Colon (tissue), 2 donors: ENCODE data around the gene CLASP1.
"Not testable (repeated sequence)": the region's sequence is repeated elsewhere in the genome, so short reads cannot be mapped to it uniquely, and the experiment has no call there.

Experiments used
- FAIRE-seq: peaks from 2 replicates; lab custom pipeline; 2012; peaks lifted over from hg19 to GRCh38; lab: Jason Lieb, UNC
- donor health status: control.
- donor health status: control.

CLASP1 gene

DNA sequence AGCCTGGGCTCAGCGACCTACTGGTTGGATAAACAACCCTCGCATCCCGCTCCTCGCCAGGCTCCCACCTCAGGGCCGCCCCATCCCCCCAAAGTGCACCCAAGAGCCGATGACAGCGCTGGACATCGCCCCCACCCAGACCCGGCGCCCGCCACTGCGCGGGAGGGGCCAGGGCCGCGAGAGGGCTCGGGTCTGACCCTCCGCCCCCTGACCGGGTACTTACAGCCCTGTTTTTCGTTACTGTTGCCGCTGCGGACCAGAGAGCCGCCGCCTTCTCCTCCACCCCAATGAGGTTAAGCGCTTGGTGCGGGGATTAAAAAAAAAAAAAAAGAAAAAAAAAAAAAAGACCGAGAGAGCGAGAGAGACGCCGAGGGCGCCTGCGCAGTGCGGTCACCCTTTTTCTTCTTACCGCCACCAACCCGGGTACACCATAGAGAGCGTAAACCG is at the start of gene CLASP1:
CLASP1 (minus strand) TSS at position 314 of the 447 bp plus-strand sequence. CDS start 43,567 bp downstream, outside the sequence.
- FAIRE-seq = no peak

DNA sequence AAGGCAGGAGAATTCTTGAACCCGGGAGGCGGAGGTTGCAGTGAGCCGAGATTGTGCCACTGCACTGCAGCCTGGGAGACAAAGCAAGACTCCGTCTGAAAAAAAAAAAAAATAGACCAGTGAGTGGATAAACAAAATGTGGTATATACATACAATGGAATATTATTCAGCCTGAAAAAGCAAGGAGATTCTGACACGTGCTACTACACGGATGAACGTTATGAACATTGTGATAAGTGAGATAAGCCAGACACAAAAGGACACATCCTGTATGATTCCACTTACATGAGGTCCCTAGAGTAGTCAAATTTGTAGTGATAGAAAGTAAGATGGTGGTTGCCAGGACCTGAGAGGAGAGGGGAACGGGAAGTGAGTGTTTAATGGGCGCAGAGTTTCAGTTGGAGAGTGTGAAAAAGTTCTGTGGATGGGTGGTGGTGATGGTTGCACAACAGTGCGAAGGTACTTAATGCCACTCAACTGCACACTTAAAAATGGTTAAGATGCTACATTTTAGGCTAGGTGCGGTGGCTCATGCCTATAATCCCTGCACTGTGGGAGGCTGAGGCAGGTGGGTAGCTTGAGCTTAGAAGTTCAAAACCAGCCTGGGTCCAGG is 49.2 kb upstream of the CLASP1 start:
- FAIRE-seq = no peak

DNA sequence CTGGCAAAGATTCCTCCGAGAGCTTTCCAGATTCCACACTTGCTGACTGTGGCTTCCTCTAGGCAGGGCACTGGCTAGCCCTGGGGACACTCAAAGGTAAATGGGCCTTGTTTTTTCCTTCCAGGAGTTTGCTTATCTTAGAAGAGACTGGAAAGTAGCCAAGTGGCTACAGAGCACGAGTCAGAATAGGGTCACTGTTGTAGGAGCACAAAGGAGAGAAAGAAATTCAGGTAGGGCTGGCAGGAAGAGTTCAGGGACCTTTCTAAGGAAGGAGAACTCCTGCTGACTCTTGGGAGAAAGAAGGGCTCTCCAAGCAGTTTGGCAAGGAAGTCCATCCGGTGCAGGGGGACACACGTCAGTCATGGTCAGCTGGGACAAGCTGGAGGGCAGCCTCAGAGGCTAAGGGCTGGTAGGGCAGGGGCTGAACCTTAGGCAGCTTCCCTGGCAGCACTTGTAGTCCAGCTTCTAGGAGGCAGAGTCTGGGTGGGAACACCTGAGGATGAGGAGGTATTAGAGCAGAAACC is 47.9 kb upstream of the CLASP1 start:
- no peak for FAIRE-seq

DNA sequence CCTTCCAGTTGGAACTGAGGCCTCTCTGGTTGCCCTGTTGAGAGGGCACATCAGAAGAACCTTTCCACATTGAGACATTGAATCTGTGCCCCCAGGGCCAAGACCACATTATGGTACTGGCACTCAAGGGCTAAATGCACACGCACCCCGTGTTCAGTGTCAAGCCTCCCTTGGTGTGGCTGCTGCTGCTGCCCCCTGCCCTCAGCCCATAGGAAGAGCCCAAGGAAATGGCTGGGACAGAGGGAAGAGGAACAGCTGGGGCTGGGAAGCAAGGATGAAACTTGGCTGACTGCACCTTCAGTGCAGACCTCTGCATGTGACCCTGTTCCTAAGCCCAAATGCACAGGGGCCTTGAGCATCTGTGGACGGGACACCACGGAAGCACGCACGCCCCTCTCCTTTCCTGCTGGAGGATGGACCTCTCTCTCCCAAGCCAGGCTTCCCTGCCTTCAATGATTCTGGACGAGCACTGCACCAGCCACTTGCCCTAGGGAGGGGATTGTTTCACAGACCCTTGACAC is 47.2 kb upstream of the CLASP1 start:
- FAIRE-seq = no peak

DNA sequence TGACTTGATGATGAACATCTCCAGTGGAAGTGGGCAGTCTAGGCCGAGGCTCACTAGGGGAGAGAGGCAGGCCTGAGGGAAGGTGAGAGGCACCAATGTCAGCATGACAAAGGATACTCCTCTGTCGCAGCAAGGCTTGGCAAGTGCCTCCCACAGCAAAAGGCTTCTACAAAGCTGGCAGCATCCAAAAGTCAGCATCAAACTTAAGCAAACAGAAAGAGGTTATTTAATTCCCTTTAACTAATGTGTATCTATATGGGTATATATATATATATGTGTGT is 45.8 kb upstream of the CLASP1 start:
- no peak for FAIRE-seq

DNA sequence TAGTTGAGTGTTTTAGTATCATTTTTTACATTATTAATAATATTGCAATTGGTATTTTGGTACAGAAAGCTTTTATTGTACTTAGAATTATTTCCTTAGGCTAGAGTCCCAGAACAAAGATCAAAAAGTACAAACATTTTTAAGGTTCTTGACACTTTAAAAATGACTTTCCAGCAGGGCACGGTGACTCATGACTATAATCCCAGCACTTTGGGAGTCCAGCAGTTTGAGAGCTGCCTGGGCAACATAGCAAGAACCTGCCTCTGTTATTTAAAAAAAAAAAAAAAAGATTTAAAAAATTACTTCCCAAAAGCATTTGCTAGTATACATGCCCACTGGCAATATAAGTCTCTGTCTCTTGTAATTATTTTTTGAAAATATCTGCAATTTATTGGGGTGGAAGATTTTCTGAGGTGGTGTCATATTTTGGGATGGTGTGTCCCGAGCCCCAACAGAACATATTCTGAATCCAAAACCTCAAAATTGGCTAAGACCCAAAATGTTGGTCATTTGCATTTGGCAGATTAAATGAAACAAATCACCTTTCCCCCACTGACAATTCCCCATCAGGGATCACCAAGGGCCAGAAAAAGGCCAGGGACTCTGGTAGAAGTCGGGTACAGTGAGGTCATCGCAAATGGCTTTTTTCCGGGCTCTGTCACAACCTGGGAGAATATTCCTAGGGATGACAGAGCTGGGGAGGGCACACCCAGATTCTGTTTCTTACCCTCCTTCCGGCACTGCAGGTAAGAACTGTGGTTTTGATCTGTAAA is 45.3 kb upstream of the CLASP1 start:
- no peak for FAIRE-seq

DNA sequence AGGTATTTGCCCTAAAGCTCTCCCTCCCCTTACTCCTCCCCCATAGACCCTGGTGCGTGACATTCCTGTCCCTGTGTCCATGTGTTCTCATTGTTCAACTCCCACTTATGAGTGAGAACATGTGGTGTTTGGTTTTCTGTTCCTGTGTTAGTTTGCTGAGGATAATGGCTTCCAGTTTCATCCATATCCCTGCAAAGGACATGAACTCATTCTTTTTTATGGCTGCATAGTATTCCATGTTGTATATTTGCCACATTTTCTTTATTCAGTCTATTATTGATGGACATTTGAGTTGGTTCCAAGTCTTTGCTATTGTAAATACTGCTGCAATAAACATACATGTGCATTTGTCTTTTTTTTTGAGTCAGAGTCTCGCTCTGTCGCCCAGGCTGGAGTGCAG is 41.3 kb upstream of the CLASP1 start:
- FAIRE-seq = not testable (repeated sequence)

DNA sequence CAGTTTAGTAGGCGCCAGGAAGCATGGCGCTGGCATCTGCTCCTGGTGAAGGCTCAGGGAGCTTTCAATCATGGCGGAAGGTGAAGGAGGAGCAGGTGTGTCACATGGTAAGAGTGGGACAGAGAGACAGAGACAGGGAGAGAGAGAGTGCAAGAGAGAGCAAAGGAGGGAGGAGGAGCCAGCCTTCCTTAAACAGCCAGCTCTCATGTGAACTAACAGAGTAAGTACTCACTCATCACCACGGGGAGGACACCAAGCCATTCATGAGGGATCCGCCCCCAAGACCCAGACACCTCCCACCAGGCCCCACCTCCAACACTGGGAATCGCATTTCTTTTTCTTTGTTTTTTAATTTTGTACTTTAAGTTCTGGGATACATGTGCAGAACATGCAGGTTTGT is 40.8 kb upstream of the CLASP1 start:
- FAIRE-seq = no peak

DNA sequence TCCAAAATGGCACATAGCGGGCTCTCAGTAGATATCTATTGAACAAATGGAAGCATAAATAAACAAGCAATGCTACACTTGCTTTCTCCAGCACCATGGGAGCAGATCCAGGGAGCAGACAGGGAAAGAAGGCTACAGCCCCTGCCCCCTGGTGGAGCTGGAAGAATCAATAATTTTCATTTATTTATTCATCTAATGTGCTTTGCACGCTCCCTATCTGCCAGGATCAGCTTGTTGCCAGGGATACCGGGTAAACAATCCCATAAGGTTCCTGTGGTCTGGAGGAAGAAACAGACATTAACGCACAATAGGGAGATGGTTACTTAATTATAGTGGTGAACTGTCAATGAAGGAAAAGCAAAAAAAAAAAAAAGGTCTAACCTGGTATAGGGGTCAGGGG is 40.1 kb upstream of the CLASP1 start:
- no peak for FAIRE-seq

DNA sequence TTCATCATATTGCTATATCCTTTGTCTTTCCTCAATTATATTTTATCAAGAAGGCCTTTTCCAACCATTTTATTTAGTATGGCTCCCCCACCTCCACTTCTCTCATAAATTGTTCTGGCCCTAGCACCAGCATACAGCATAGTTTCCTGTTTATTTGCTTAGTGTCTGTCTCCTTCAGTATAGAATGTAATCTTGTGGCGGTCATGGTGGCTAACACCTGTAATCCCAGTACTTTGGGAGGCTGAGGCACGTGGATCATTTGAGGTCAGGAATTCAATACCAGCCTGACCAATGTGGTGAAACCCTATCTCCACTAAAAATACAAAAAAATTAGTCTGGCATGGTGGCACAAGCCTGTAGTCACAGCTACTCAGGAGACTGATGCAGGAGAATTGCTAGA is 39.6 kb upstream of the CLASP1 start:
- no peak for FAIRE-seq

DNA sequence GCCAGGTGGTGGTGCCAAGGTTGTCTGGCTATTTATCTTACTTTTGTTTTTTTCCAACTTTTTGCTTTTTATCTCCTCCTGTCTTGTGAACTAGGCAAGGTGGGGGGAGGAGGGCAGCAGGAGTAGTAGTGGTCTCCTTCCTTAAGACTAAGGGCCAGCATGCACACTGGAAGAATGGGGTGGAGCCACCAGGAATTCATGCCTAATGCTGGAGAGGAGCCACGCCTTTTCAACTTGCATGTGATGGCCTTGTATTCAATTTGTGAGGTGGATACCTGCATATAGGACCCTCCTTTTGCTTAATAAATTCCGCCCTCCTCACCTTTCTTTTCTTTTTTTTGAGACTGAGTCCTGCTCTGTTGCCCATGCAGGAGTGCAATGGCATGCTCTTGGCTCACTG is 37.6 kb upstream of the CLASP1 start:
- no peak for FAIRE-seq

DNA sequence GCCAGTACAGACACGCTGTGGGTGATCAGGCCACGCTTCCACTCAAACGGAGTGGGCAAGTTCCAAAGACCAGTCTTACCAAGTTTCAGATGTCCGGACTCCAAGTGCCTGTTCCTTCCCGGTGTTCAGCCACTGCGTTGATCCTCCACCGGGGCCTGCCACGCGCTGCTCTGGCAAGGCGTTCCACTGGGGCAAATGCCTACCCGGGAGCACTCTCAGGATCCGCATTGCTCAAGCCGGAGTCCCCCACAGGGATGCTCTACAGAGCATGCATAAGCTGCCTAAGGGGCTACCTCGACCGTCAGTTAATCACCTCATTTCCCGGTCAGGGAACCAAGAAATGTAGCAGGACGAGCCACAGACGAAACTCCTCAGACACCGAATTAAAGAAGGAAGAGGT is 37.0 kb upstream of the CLASP1 start:
- no peak for FAIRE-seq

DNA sequence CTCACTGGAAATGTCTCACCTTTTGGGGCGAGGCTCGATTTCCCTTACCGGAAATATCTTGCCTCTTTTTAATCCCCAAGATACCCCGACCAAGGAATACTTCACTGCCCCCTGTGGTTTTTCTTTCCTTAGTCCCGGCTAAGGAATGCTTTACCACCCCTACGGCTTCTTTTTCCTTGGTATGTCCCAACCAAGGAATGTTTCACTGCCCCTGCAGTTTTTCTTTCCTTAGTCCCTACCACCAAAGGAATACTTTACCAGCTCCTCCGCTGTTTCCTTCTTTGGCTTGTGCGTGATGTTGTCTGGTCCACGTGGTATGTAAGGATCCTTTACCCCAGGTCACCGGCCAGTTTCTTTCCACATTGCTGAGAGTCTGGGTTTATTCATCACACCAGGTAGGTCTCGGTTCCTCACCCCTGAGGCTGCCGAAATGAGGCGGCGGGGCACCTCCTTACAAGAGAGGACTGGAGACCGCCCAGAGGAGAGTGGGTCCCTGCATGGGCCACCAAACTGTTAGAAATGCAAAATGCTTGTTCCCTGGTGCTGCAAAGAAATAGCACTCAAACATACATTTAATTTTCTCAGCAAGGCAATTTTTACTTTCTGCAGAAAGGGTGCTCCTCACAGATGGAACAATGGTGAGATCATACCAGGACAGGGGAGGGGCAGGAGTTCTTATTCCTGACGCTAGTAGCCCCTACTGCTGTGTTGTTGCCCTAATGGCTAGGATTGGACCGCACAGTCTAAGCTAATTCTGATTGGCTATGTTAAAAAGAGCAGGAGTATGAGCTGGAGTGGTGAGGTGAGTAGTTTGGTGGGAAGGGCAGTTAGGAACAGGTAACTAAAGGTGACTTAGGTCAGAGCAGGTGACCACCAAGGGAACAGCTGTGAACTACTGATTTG is 33.4 kb upstream of the CLASP1 start:
- FAIRE-seq = no peak

DNA sequence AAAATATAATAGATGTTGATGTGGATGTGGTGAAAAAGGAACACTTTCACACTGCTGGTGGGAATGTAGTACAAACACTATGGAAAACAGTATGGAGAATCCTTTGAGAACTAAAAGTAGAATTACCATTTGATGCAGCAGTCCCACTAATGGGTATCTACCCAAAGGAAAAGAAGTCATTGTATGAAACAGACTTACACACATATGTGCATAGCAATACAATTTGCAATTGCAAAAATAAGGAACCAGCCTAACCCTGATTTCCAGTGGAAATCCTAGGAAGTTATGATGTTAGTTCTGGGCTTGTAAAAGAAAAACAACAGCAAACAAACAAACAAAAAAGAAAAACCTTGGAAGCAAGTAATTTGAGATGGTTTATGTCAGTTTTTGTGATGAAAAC is 28.6 kb upstream of the CLASP1 start:
- no peak for FAIRE-seq

DNA sequence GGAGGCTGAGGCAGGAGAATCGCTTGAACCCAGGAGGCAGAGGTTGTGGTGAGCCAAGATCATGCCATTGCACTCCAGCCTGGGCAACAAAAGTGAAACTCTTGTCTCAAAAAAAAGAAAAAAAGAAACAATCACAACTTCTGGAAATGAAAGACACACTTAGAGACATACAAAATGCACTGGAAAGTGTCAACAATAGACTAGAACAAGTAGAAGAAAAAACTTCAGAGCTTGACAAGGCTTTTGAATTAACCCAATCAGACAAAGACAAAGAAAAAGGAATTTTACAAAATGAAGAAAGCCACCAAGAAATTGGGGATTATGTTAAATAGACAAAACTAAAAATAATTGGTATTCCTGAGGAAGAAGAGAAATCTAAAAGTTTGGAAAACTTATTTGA is 22.4 kb upstream of the CLASP1 start:
- not testable (repeated sequence) for FAIRE-seq

DNA sequence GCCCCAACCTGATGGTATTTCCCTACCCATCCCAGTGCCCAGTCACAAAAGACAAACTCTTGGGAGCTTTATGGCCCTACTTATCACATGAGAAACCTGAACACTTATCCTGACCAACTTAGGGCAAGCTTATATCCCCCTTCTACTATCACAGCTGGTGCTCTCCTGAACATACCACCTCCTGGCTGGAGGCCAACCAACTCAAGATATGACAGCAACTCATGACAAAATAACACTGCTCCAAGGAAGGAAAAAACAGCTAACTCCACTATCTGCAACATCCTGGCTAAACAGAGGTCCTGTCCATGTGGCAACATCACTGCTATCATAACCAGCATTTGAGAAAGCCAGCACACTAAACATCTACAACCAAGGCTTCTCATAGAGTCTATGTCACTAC is 20.9 kb upstream of the CLASP1 start:
- FAIRE-seq = no peak

DNA sequence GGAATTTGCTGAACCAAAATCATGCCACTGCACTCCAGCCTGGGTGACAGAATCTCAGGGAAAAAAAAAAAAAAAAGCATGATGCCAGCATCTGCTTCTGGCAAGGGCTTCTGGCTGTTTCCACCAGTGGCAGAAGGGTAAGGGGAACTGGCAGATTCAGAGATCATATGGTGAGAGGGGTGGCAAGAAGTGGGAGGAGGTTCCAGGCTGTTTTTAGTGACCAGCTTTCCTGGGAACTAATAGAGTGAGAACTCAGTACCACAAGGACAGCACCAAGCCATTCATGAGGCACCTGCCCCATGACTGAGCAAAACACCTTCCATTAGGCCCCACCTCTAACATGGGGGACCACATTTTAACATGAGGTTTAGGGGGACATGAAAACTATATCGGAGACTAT is 18.4 kb upstream of the CLASP1 start:
- no peak for FAIRE-seq

DNA sequence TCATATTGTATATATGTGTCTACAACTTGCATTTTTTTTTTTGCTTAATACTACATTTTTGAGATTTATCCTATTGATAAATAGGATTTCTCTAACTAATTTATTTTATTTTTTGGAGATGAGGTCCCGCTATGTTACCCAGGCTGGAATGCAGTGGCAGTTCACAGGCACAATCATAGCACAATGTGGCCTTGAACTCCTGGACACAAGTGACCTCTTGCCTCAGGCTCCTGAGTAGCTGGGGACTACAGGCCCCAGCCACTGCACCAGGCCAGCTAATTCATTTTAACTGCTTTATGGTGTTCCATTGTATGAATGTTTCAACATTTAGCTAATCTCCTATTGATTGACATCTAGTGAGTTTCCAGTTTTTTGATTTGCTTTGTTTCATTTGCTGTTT is 16.8 kb upstream of the CLASP1 start:
- no peak for FAIRE-seq

DNA sequence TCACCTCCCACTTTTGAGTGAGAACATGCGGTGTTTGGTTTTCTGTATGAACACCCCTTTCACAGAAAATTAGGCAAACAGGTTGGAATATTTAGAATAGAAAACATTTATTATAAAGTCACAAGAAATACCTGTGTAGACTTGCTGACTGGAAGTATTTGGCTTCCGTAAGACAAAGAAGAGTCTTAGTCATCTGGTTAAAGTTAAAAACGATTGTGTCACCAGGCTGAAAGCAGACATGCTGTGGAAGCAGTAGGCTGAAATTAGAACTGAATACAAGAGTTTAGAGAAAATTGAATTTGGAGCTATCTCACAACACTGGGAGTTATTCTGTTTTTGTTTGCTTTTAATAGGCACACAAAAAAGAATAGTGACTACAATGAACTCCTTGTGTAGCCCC is 16.2 kb upstream of the CLASP1 start:
- no peak for FAIRE-seq

DNA sequence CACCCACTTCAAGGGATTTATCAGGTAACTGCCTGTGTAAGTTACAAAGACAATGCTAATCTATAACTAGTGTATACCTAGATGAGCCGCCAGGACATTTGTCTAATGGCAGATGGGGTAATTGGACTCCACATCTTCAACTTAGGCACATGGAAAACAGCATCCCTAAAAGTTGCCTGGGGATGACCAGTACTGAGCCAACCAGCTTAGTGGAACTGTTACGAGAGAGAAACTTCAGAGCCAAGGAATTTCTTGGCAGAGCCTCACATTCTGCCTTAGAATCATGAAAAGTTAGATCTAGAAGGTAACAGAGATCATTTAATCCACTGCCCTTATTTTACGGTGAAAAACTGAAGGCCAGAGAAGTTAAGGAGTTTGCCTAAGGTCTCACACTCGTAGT is 15.5 kb upstream of the CLASP1 start:
- no peak for FAIRE-seq

DNA sequence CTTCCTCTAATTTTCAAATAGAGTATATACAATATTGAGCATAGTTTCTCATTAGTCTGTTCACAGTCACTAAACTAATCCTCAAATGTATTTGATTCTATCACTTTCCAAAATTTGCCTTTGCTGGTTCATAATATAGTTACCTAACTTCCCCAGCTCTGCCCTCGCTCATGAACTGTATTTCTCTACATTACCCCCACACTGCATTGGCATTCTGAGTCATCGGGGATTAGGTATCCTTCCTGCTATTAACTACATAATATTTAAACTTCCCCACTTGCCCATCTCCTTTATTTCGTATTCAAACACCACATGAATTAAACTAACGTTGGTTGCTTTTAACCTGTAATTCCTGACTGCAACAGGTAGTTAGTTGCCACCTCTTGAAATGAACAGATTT is 14.8 kb upstream of the CLASP1 start:
- FAIRE-seq = no peak

DNA sequence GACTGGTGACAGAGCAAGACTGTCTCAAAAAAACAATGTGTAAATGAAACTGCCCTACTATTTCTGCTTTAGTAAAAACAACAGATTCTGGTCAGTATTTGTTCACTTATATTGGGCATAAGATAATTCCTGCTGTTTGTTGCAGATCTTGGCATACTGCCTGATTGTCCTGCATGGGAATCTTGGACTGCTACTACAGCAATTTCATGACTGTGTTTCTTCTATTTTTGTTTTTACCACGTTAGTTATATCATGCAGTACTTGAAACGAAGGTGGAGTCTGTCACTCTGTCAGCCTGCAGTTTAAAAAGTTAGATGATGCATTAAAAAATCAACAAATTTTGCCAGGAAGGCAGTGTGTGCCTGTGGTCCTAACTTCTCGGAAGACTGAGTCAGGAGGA is 14.2 kb upstream of the CLASP1 start:
- FAIRE-seq = no peak

DNA sequence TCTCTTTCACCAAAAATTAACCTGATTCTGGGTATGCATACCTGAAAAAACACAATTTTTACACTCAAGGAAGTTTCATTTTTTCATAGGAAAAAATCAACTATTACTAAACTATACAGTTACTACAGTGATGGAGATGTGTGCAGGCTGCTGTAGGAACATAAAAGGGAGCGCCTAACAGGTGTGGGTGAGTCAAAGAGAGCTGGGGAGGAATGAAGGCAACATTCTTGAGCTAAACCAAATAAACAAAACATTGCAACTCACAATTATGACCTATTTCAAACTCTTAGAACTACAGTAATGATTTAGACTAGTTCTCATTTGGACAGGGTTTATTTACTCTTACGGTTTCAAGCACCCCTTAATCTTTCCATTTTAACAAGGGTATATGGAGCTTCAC is 13.4 kb upstream of the CLASP1 start:
- no peak for FAIRE-seq
